Stimulated activated CD4-positive, alpha-beta T cell treated with anti-CD3 and anti-CD28 coated beads, Interleukin-2, amount 100 ng/mL, for 4 hours (primary cell): Measurements from ENCODE around the gene FLRT2.

Source experiments
- DNase-seq: peaks from one replicate; pipeline ENCODE4 v3.0.0-alpha.2; 2020; ENCODE audit warnings: low read depth

The FLRT2 gene

GRCh38 chr14:85564841-85565527 lies 35.0 kb downstream of the FLRT2 start:
- DNase-seq = no peak

- no peak for DNase-seq
These were observed 35.9 kb downstream of the FLRT2 start for GRCh38 chr14:85565862-85566296.

GRCh38 chr14:85566603-85567002 lies 36.7 kb downstream of the FLRT2 start:
- DNase-seq = no peak

GRCh38 chr14:85572011-85572410 lies 42.1 kb downstream of the FLRT2 start:
- no peak for DNase-seq

GRCh38 chr14:85572845-85573244 lies 42.9 kb downstream of the FLRT2 start:
- no peak for DNase-seq

- no peak for DNase-seq
These were observed 43.5 kb downstream of the FLRT2 start for GRCh38 chr14:85573406-85573805.

GRCh38 chr14:85574853-85575616 lies 45.1 kb downstream of the FLRT2 start:
- DNase-seq = no peak

- DNase-seq = no peak
These were observed 45.6 kb downstream of the FLRT2 start for GRCh38 chr14:85575617-85575898.

GRCh38 chr14:85576218-85576617 lies 46.3 kb downstream of the FLRT2 start:
- no peak for DNase-seq

GRCh38 chr14:85576848-85577542 lies 47.1 kb downstream of the FLRT2 start:
- DNase-seq = no peak

GRCh38 chr14:85577543-85578114 lies 47.7 kb downstream of the FLRT2 start:
- no peak for DNase-seq

- DNase-seq = no peak
These were observed 48.4 kb downstream of the FLRT2 start for GRCh38 chr14:85578357-85578756.

- DNase-seq = no peak
These were observed 49.0 kb downstream of the FLRT2 start for GRCh38 chr14:85578930-85579329.

- DNase-seq = no peak
These were observed 50.0 kb downstream of the FLRT2 start for GRCh38 chr14:85579942-85580341.

- no peak for DNase-seq
These were observed 50.7 kb downstream of the FLRT2 start for GRCh38 chr14:85580536-85581140.

GRCh38 chr14:85581691-85582090 lies 51.7 kb downstream of the FLRT2 start:
- no peak for DNase-seq

- no peak for DNase-seq
These were observed 53.4 kb downstream of the FLRT2 start for GRCh38 chr14:85583380-85583779.

- no peak for DNase-seq
These were observed 54.5 kb downstream of the FLRT2 start for GRCh38 chr14:85584481-85584880.

- no peak for DNase-seq
These were observed 57.3 kb downstream of the FLRT2 start for GRCh38 chr14:85587151-85587711.

- DNase-seq = no peak
These were observed 60.8 kb downstream of the FLRT2 start for GRCh38 chr14:85590784-85591183.

GRCh38 chr14:85594217-85594616 lies 64.3 kb downstream of the FLRT2 start:
- DNase-seq = no peak

GRCh38 chr14:85595981-85596380 lies 66.0 kb downstream of the FLRT2 start:
- DNase-seq = no peak
